ES-I3 (cell line): ENCODE data around the gene IGF1R.
A peak's percentile ranks its signal among the peaks of the same experiment; 100 is the strongest.

ENCODE experiments used
- H3K36me3 ChIP-seq: 2 replicates; pipeline ENCODE4 v1.6.1; 2013; ENCODE audit warnings: mild to moderate bottlenecking, low read length, control low read depth, moderate library complexity; ENCODE audit not compliant: insufficient read depth
- H3K4me1 ChIP-seq: 2 replicates; pipeline ENCODE4 v1.6.1; 2013; ENCODE audit warnings: mild to moderate bottlenecking, control low read depth, low read length; ENCODE audit not compliant: insufficient read depth
- H3K9ac ChIP-seq: 2 replicates; pipeline ENCODE4 v1.6.1; 2013; ENCODE audit warnings: low read depth, mild to moderate bottlenecking, low read length, moderate library complexity
- H3K9me3 ChIP-seq: 2 replicates; pipeline ENCODE4 v1.6.1; 2013; ENCODE audit warnings: mild to moderate bottlenecking, low read length, moderate library complexity; ENCODE audit not compliant: control insufficient read depth, insufficient read depth

IGF1R gene

GRCh38 chr15:98854496-98854895, 206.2 kb downstream of the IGF1R start:
- H3K4me1 ChIP-seq: peaks cover 45% of the 10 kb centered on the region
- H3K9ac ChIP-seq: no peak overlapping the region
- no peaks in the 10 kb centered on the region for H3K36me3 ChIP-seq
- H3K9me3 ChIP-seq: no peaks in the 10 kb centered on the region

- Histone ChIP-seq H3K4me1 (peaks cover 48% of the 10 kb centered on the region), H3K36me3 (no peaks in the 10 kb centered on the region), H3K9ac (no peak overlapping the region), H3K9me3 (no peaks in the 10 kb centered on the region)
Observed at GRCh38 chr15:98855067-98855814, 206.9 kb downstream of the IGF1R start.

- H3K4me1 ChIP-seq: peaks cover 53% of the 10 kb centered on the region
- H3K36me3 ChIP-seq: no peaks in the 10 kb centered on the region
- no peak overlapping the region for H3K9ac ChIP-seq
- no peaks in the 10 kb centered on the region for H3K9me3 ChIP-seq
Observed at GRCh38 chr15:98855815-98856531, 207.6 kb downstream of the IGF1R start.

- no peaks in the 10 kb centered on the region for H3K9me3 ChIP-seq
- H3K36me3 ChIP-seq: no peaks in the 10 kb centered on the region
- H3K9ac ChIP-seq: no peak overlapping the region
- peaks cover 54% of the 10 kb centered on the region for H3K4me1 ChIP-seq
Observed at GRCh38 chr15:98856532-98856907, 208.2 kb downstream of the IGF1R start.

GRCh38 chr15:98858610-98859023, 210.3 kb downstream of the IGF1R start:
- Histone ChIP-seq H3K9ac (no peak overlapping the region), H3K4me1 (peaks cover 74% of the 10 kb centered on the region), H3K36me3 (no peaks in the 10 kb centered on the region), H3K9me3 (no peaks in the 10 kb centered on the region)

GRCh38 chr15:98859149-98859548, 210.8 kb downstream of the IGF1R start:
- Histone ChIP-seq H3K9me3 (no peaks in the 10 kb centered on the region), H3K4me1 (peaks cover 71% of the 10 kb centered on the region), H3K9ac (no peak overlapping the region), H3K36me3 (no peaks in the 10 kb centered on the region)

GRCh38 chr15:98860281-98861041, 212.1 kb downstream of the IGF1R start:
- H3K4me1 ChIP-seq: peaks cover 70% of the 10 kb centered on the region
- no peaks in the 10 kb centered on the region for H3K36me3 ChIP-seq
- H3K9me3 ChIP-seq: no peaks in the 10 kb centered on the region
- no peak overlapping the region for H3K9ac ChIP-seq

- Histone ChIP-seq H3K9me3 (no peaks in the 10 kb centered on the region), H3K36me3 (no peaks in the 10 kb centered on the region), H3K4me1 (peaks cover 63% of the 10 kb centered on the region), H3K9ac (no peak overlapping the region)
Observed at GRCh38 chr15:98861188-98861587, 212.8 kb downstream of the IGF1R start.

- no peak overlapping the region for H3K9ac ChIP-seq
- H3K4me1 ChIP-seq: peaks cover 51% of the 10 kb centered on the region
- H3K9me3 ChIP-seq: 0 out of 2 replicates have a peak, but pooled peaks cover 3% of the 10 kb centered on the region
- H3K36me3 ChIP-seq: no peaks in the 10 kb centered on the region
Observed at GRCh38 chr15:98863983-98864382, 215.6 kb downstream of the IGF1R start.

- Histone ChIP-seq H3K36me3 (no peaks in the 10 kb centered on the region), H3K9me3 (0 out of 2 replicates have a peak, but pooled peaks cover 3% of the 10 kb centered on the region), H3K4me1 (peaks cover 44% of the 10 kb centered on the region), H3K9ac (peak overlapping the region; percentile 58)
Observed at GRCh38 chr15:98865397-98866339, 217.3 kb downstream of the IGF1R start.

- peak overlapping the region; percentile 58 for H3K9ac ChIP-seq
- H3K4me1 ChIP-seq: peaks cover 36% of the 10 kb centered on the region
- 0 out of 2 replicates have a peak, but pooled peaks cover 3% of the 10 kb centered on the region for H3K9me3 ChIP-seq
- no peaks in the 10 kb centered on the region for H3K36me3 ChIP-seq
Observed at GRCh38 chr15:98866511-98866910, 218.2 kb downstream of the IGF1R start.

GRCh38 chr15:98868564-98868963, 220.2 kb downstream of the IGF1R start:
- H3K9ac ChIP-seq: no peak overlapping the region
- H3K9me3 ChIP-seq: 0 out of 2 replicates have a peak, but pooled peaks cover 3% of the 10 kb centered on the region
- H3K4me1 ChIP-seq: peaks cover 29% of the 10 kb centered on the region
- no peaks in the 10 kb centered on the region for H3K36me3 ChIP-seq

GRCh38 chr15:98870788-98871187, 222.4 kb downstream of the IGF1R start:
- Histone ChIP-seq H3K9ac (no peak overlapping the region), H3K9me3 (0 out of 2 replicates have a peak, but pooled peaks cover 3% of the 10 kb centered on the region), H3K4me1 (peaks cover 39% of the 10 kb centered on the region), H3K36me3 (no peaks in the 10 kb centered on the region)
